Right renal cortex interstitium (tissue), 3 donors: Measurements from ENCODE around the gene AP2S1. TPM values are rescaled to one million over a fixed set of nuclear protein-coding genes. Genes with fewer than 3 reads are reported as not detected.
"Not testable (repeated sequence)": the region's sequence is repeated elsewhere in the genome, so short reads cannot be mapped to it uniquely, and the experiment has no call there.

Source experiments
- DNase-seq, 3 donors: peaks; one replicate each; pipeline ENCODE4 v3.0.0-alpha.2; 2013; ENCODE audit warnings: low read depth in 3 of 3, low spot score in 2 of 3
- polyA plus RNA-seq, 3 donors: library from polyadenylated mRNA; unstranded; fragments of 120-200 nt; gene quantifications; one replicate each; pipeline ENCODE4 v1.2.1, GENCODE V29; 2013; ENCODE audit not compliant: insufficient read length in 3 of 3

The AP2S1 gene
- polyA plus RNA-seq, 3 donors: 89.1 to 101 (median 94.3) TPM

GRCh38 chr19:46868025-46868802, 17.6 kb upstream of the AP2S1 start:
- no peak for DNase-seq

GRCh38 chr19:46867170-46867569, 16.5 kb upstream of the AP2S1 start:
- no peak for DNase-seq

- DNase-seq: no peak
Measured at GRCh38 chr19:46866407-46867136, 15.9 kb upstream of the AP2S1 start.

- DNase-seq: no peak
Measured at GRCh38 chr19:46863818-46864629, 13.4 kb upstream of the AP2S1 start.

- no peak for DNase-seq
Measured at GRCh38 chr19:46862974-46863632, 12.5 kb upstream of the AP2S1 start.

- DNase-seq: no peak
Measured at GRCh38 chr19:46862503-46862834, 11.8 kb upstream of the AP2S1 start.

GRCh38 chr19:46861691-46862502, 11.3 kb upstream of the AP2S1 start:
- no peak for DNase-seq

- DNase-seq: no peak
Measured at GRCh38 chr19:46860846-46861690, 10.4 kb upstream of the AP2S1 start, which contains the start of gene ARHGAP35. ARHGAP35 (plus strand) TSS chr19:46860997; CDS start chr19:46918676, 57,679 bp downstream.

- DNase-seq: peak; percentile 91 to 96 (median 92)
Measured at GRCh38 chr19:46860125-46860845, 9.6 kb upstream of the AP2S1 start.

- DNase-seq: no peak
Measured at GRCh38 chr19:46859637-46860124, 9.0 kb upstream of the AP2S1 start.

GRCh38 chr19:46856062-46857022, 5.7 kb upstream of the AP2S1 start:
- DNase-seq: peak in 2 of 3 donors; percentile 82 to 88

- not testable (repeated sequence) for DNase-seq
Measured at GRCh38 chr19:46854698-46855097, 4.1 kb upstream of the AP2S1 start.

- DNase-seq: no peak
Measured at GRCh38 chr19:46852830-46853229, 2.2 kb upstream of the AP2S1 start.

- DNase-seq: no peak
Measured at GRCh38 chr19:46849610-46850009, 1.0 kb downstream of the AP2S1 start.

GRCh38 chr19:46848389-46848788, 2.3 kb downstream of the AP2S1 start:
- DNase-seq: no peak

- DNase-seq: no peak
Measured at GRCh38 chr19:46847528-46847927, 3.1 kb downstream of the AP2S1 start.

GRCh38 chr19:46845959-46846459, 4.6 kb downstream of the AP2S1 start:
- no peak for DNase-seq
